Astrocyte of the spinal cord (primary cell): Measurements from ENCODE around the gene MAGI1.

ENCODE experiments used
- DNase-seq: peaks from one replicate; pipeline ENCODE4 v3.0.0; 2011; ENCODE audit warnings: low read depth, low spot score
- H3K4me3 ChIP-seq: 2 replicates; pipeline ENCODE4 v1.5.1; 2011; ENCODE audit warnings: low read depth, mild to moderate bottlenecking, low read length, moderate library complexity
- CTCF ChIP-seq: IDR thresholded peaks from 2 replicates; pipeline ENCODE4 v1.5.1; 2012; ENCODE audit warnings: low read depth, mild to moderate bottlenecking, low read length, inconsistent platforms
- in situ Hi-C: cut with HindIII; loops from 2 replicates; pipeline ENCODE4 v1.10.0; 2017; ENCODE audit warnings: low sequenced_read_pairs

MAGI1 gene

GRCh38 chr3:65561617-65562016, 477.1 kb downstream of the MAGI1 start:
- in situ Hi-C loops, result no loop called here
- DNase-seq, result no peak
- TF ChIP-seq CTCF, result no peak
- no peak overlapping the region for H3K4me3 ChIP-seq

DNA sequence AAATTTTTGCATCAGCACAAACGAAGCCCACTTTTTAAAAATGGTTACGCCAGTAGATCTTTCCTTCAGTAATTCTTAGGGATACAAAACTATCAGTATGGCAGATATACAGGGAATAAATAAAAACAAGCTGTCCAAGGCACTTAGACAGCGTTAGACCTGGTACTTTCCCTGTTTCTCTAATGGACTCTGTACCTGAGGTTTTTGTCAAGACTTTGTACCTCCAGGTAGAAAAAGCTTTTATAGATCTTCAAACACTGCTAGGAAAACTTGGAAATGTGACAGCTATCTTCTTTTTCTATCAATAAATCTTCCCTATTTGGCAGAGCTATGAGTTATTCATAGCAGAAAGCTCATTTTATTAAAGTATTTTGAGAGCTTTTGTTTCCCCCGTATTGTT, 477.8 kb downstream of the MAGI1 start:
- H3K4me3 ChIP-seq, result no peak overlapping the region
- in situ Hi-C loops, result no loop called here
- no peak for TF ChIP-seq CTCF
- DNase-seq, result no peak

DNA sequence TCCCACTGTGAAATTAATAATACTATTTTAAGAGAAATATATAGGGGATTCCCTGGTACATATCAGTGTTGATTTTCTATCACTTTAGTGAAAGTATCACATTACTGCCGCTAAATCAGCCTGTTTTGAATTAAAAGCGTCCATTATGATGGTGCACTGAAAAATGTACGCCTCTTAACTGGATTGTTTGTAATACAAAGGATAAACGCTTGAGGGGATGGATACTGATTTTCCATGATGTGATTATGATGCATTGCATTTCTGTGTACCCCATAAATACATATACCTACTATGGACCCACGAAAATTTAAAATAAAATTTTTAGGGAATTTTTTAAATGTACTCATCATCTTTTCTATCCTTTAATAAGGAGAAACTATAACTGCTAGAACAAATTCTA, 478.6 kb downstream of the MAGI1 start:
- DNase-seq, result no peak
- in situ Hi-C loops, result no loop called here
- no peak for TF ChIP-seq CTCF
- no peak overlapping the region for H3K4me3 ChIP-seq

GRCh38 chr3:65559643-65560042, 479.1 kb downstream of the MAGI1 start:
- DNase-seq, result no peak
- in situ Hi-C loops, result no loop called here
- no peak for TF ChIP-seq CTCF
- H3K4me3 ChIP-seq, result no peak overlapping the region

DNA sequence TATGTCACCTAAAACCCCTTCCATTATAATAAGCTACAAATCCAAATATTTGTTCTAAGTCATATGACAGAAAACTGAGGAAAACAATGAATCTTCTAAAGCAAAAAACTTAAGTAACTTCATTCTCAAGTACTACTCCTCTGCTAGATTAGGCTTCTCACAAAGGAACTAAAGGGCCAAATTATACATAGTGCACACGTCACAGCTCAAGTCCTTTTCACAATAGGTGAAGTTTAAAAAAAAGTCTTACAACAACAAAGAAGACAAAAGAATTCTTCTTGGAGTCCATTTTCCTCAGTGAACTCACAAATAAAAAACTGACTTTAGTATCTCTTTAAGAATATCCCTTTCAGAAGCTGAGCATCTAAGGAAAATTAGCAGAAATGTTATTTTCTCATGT, 479.9 kb downstream of the MAGI1 start:
- in situ Hi-C loops, result no loop called here
- no peak for DNase-seq
- no peak overlapping the region for H3K4me3 ChIP-seq
- no peak for TF ChIP-seq CTCF

DNA sequence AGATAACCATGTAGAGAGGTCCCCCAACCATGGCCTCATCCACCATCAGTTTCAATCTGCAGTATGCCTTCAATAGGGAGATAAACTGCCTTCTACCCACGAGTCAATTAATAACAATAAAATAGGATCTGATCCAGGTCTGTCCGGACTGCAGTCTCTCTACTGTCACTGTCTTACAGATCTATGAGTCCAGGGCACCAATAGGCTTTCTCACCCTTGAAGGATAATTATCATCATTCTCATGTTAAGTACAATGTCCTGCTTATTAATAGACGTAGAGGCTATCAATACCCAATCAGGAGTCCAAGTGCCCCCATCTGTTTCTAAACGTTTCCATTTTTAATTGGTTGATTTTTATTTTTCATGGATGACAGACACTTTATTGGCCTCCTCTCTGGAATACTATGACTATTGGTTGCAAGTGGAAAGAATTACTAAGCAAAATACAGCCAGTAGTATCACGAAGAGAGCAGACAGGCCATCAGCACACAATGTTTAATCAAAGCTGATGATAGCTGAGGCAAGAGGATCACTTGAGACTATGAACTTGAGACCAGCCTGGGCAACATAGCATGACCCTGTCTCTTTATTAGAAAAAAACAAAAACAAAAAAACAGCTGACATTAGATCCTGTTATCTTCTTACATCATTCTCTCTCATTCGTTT, 480.7 kb downstream of the MAGI1 start:
- no peak for TF ChIP-seq CTCF
- H3K4me3 ChIP-seq, result no peak overlapping the region
- no peak for DNase-seq
- in situ Hi-C loops, result no loop called here
